ENCODE data around the gene MYH7.
A peak's percentile ranks its signal among the peaks of the same experiment; 100 is the strongest.

Gene MYH7

DNA sequence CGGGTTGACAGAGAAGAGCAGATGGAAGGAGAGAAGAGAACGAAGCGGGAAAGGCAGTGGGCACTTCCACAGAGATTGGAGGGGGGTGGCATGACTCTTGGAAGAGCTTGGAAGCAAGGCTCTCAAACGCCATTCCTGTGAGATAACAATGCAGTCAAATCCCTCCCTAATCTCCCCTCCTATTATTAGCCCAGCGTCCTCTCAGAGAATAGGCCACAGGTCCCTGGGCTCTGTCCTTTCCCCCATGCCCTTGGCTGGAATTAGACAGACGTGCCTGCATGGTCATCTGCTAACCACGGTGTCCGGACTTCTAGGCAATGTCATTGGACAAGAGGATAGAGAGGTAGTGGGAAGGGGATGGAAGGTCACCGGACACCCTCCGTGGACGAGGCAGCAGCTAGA lies 8.0 kb upstream of the MYH7 start:
- no peak overlapping the region for H3K4me3 ChIP-seq (replicated peaks in 1 of 2; ENCODE audit: low read depth in 2 of 2, low read length in 2 of 2)
- no peak for TF ChIP-seq CTCF (IDR thresholded peaks at IDR 0.05; ENCODE audit: low read depth, low read length)
- DNase-seq (ENCODE audit: low read depth in 2 of 2): no peak

DNA sequence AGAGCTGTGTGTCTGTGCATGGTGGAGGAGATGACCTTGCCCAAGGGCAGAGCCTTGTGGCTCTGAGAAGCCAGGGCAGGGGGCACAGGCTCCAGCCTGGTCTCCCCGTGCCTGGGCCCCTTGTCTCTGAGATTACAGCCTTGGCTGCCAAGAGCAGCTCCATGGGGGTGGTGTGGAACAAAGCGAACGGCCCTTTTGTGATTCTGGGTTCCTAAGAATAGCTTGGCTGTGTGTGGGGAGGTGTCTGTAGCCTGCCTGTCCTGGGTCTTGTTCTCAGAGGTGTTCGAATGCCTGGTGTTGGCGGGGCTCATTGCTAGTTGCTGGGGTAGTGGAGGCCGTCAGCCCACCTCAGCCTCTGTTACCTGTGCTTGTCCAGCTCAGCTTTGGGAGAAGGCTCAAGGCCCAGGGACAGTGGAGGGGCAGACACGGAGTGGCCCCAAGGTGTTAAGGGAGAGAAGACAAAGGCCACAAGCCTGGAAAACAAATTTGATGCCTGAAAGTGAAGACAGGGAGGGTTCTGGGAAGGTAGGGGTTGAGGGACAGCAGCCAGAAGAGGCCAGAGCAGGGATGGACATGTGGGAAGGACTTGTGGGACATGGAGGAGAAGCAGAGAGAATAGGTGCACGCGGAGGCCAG lies 7.4 kb upstream of the MYH7 start:
- no peak for DNase-seq (ENCODE audit: low read depth in 2 of 2)
- H3K4me3 ChIP-seq (replicated peaks in 1 of 2; ENCODE audit: low read depth in 2 of 2, low read length in 2 of 2): no peak overlapping the region
- no peak for TF ChIP-seq CTCF (IDR thresholded peaks at IDR 0.05; ENCODE audit: low read depth, low read length)

- TF ChIP-seq CTCF (IDR thresholded peaks at IDR 0.05; ENCODE audit: low read depth, low read length): no peak
- no peak overlapping the region for H3K4me3 ChIP-seq (replicated peaks in 1 of 2; ENCODE audit: low read depth in 2 of 2, low read length in 2 of 2)
- peak; percentile 22 to 35 for DNase-seq (ENCODE audit: low read depth in 2 of 2)
Measured at GRCh38 chr14:23441076-23441475, 5.6 kb upstream of the MYH7 start.

DNA sequence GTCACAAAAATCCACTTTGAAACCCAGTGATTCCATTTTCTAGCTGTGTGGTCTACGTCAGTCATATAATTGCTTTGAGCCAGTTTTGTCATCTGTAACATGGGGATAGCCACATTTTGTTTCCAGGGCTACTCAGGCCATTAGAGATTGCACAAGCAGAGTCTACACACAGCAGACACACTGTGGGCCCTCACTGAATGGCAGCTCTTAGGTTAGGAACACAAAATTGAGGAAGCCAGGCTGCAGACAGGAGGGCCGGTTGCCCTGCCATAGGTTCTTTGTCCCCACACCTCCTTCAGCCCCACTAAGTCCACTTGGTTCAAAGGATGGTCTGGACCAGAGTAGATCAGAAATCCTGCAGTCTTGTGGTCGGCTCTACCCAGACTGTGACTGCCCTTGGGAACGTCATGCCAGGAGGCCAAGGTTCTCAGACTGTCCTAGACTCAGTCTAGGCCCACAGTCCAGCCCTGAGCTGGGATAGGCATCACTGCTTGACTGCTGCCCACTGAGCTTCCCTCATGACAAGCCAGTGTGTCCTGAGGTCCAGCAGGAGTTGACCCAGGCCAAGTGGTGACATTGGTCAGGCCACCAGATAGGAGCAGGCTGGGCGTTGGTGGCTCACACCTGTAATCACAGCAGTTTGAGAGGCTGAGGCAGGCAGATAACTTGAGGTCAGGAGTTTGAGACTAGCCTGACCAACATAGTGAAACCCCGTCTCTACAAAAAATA lies 3.8 kb upstream of the MYH7 start:
- TF ChIP-seq CTCF (IDR thresholded peaks at IDR 0.05; ENCODE audit: low read depth, low read length): no peak
- no peak for DNase-seq (ENCODE audit: low read depth in 2 of 2)
- no peak overlapping the region for H3K4me3 ChIP-seq (replicated peaks in 1 of 2; ENCODE audit: low read depth in 2 of 2, low read length in 2 of 2)

DNA sequence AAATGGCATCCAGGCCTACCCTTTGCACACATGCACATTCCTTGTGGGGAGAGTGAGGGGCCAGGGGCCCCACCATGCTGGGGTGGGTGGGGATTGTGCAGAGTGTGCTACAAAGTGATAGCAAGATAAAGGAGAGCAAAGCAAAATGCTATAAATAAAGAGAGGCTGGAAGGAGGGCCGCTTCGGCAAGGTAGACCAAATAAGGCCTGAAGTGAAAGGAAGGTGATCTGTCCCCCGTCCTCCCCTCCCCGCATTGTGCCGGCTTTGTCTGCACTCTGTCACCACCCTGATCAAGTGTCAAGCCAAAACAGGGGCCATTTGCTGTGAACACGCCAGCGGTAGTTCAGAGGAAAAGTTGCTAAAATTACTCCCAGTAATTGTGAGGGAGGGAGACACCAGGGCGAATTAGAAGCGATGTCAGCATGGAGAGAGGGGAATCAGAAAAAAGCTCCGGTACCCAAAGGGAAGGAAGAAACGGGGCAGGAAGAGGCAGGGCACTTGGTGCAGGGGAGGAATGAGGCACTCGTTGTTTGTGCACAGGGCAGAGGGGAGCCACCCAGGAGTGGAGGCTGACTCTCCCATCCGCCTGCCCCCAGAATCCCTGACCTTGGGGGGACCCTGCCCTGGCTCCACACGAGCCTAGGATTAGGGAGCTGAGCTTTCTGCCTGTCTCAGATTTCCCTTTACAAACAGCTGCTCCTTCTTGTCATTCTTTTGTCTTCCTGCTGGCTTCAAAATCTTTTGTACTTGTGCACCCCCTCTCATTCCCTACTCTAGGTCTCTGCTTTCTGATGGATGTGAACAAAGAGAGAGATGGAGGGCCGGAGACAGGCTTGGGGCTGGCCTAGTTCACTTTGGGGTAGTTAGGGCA lies 2.9 kb upstream of the MYH7 start:
- no peak for TF ChIP-seq CTCF (IDR thresholded peaks at IDR 0.05; ENCODE audit: low read depth, low read length)
- no peak for DNase-seq (ENCODE audit: low read depth in 2 of 2)
- H3K4me3 ChIP-seq (replicated peaks in 1 of 2; ENCODE audit: low read depth in 2 of 2, low read length in 2 of 2): no peak overlapping the region

DNA sequence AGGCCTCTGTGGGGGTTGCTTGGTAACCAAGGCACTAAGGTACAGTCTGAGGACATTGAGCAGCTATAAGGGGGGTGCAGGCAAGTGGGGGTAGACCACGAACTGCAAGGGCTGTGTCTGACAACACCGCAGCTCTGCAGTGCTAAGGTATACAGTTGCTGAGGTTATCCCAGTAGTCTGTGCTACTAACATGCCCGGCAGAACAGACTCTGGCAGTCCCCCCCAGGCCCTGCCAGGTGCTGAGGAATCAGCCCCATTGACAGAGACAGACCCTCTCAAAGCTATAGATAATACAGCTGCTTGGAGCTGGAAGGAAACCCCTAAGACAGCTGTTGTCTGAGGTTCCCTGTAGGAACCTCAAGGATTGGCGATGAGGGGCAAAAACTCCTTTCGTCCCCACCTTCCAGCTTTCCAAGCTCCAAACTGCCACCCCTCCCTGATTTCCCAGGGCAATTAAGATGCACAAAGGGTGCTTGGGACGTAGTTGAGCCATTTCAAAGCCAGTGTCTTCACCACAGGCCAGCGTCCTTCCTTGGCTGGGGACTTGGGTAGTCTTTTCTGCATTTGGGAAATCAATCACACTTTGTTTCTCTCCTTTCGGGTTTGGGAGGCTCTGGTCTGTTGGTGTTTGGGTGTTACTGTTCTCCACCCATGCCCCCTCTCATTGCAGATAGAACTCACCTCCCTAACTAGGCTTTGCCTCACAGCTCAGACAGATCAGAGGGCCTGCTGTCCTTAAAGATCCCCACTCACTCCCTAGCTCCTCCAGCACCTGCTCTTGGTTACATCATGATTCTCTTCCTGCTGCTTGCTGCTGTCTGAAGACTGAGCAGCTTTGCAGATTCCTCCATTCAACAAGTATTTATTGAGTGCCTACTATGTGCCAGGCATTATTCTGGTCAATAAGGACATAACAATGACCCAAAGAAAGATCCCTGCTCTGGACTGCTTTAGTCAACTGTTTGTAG lies 2.0 kb upstream of the MYH7 start:
- no peak overlapping the region for H3K4me3 ChIP-seq (replicated peaks in 1 of 2; ENCODE audit: low read depth in 2 of 2, low read length in 2 of 2)

More for the DNA sequence above, 2.0 kb upstream of the MYH7 start:
- DNase-seq (ENCODE audit: low read depth in 2 of 2): no peak
- no peak for TF ChIP-seq CTCF (IDR thresholded peaks at IDR 0.05; ENCODE audit: low read depth, low read length)

Measured in cardiac fibroblast (primary cell).